GM12892 (cell line): Measurements from ENCODE around the gene MROH9.
"Not testable (repeated sequence)": the region's sequence is repeated elsewhere in the genome, so short reads cannot be mapped to it uniquely, and the experiment has no call there.

Experiments
- DNase-seq: peaks from one replicate; pipeline ENCODE4 v3.0.0; 2011; ENCODE audit not compliant: insufficient read length
- FAIRE-seq: peaks from 2 replicates; lab custom pipeline; 2011; peaks lifted over from hg19 to GRCh38; lab: Jason Lieb, UNC
- POLR2A ChIP-seq: IDR thresholded peaks from 2 replicates; pipeline ENCODE4 v1.6.1; 2011; ENCODE audit warnings: low read depth, low read length, control low read depth
- POLR2AphosphoS5 ChIP-seq: IDR thresholded peaks from 2 replicates; pipeline ENCODE4 v1.6.1; 2011; ENCODE audit warnings: low read depth, low read length, control low read depth
- TAF1 ChIP-seq: IDR thresholded peaks from 2 replicates; pipeline ENCODE4 v1.6.1; 2011; ENCODE audit warnings: low read depth, mild to moderate bottlenecking, control low read depth, low read length, borderline replicate concordance

The MROH9 gene

GRCh38 chr1:170929412-170929834, 5.9 kb upstream of the MROH9 start:
- DNase-seq (no peak), FAIRE-seq (no peak)
- TF ChIP-seq POLR2A (no peak), POLR2AphosphoS5 (no peak), TAF1 (no peak)

GRCh38 chr1:170929835-170930554, 5.3 kb upstream of the MROH9 start:
- DNase-seq (peak; percentile 9), FAIRE-seq (peak; percentile 69)

GRCh38 chr1:170931650-170932049, 3.7 kb upstream of the MROH9 start:
- no peak for DNase-seq
- FAIRE-seq = no peak
- no peak for TF ChIP-seq TAF1

More at GRCh38 chr1:170929835-170930554, 5.3 kb upstream of the MROH9 start:
- no peak for TF ChIP-seq TAF1

- DNase-seq (no peak), FAIRE-seq (no peak)
- TF ChIP-seq POLR2A (no peak), POLR2AphosphoS5 (no peak), TAF1 (no peak)
Measured at GRCh38 chr1:170932236-170932635, 3.1 kb upstream of the MROH9 start.

GRCh38 chr1:170938281-170938680, 2.9 kb downstream of the MROH9 start:
- FAIRE-seq (no peak), DNase-seq (no peak)
- TF ChIP-seq POLR2AphosphoS5 = no peak
- TF ChIP-seq TAF1 = no peak
- no peak for TF ChIP-seq POLR2A

GRCh38 chr1:170939476-170939875, 4.1 kb downstream of the MROH9 start:
- no peak for FAIRE-seq
- no peak for DNase-seq
- TF ChIP-seq POLR2AphosphoS5 = no peak
- TF ChIP-seq POLR2A = no peak
- TF ChIP-seq TAF1 = no peak

GRCh38 chr1:170951744-170952143, 16.4 kb downstream of the MROH9 start:
- not testable (repeated sequence) for DNase-seq, FAIRE-seq

- no peak for TF ChIP-seq POLR2A
- TF ChIP-seq POLR2AphosphoS5 = no peak
- TF ChIP-seq TAF1 = no peak
Measured at GRCh38 chr1:170959385-170959784, 24.1 kb downstream of the MROH9 start.

GRCh38 chr1:170964506-170964905, 29.2 kb downstream of the MROH9 start:
- DNase-seq (no peak), FAIRE-seq (no peak)
- TF ChIP-seq TAF1 (no peak), POLR2AphosphoS5 (no peak), POLR2A (no peak)

More at GRCh38 chr1:170959385-170959784, 24.1 kb downstream of the MROH9 start:
- FAIRE-seq (no peak), DNase-seq (no peak)

- TF ChIP-seq POLR2A (no peak), TAF1 (no peak), POLR2AphosphoS5 (no peak)
- peak; percentile 68 for FAIRE-seq
- DNase-seq = no peak
Measured at GRCh38 chr1:170967042-170967910, 31.9 kb downstream of the MROH9 start.

- DNase-seq (no peak), FAIRE-seq (no peak)
- TF ChIP-seq POLR2A (no peak), POLR2AphosphoS5 (no peak), TAF1 (no peak)
Measured at GRCh38 chr1:170970256-170970655, 34.9 kb downstream of the MROH9 start.
